EL (cell line): Measurements from ENCODE around the gene BAHCC1.
"Not testable (repeated sequence)": the region's sequence is repeated elsewhere in the genome, so short reads cannot be mapped to it uniquely, and the experiment has no call there.

Experiments
- DNase-seq: peaks from one replicate; pipeline ENCODE4 v3.0.0-alpha.2; 2016

BAHCC1 gene

GRCh38 chr17:81414756-81415516 lies 19.7 kb downstream of the BAHCC1 start:
- DNase-seq: no peak

GRCh38 chr17:81415681-81416080 lies 20.4 kb downstream of the BAHCC1 start:
- DNase-seq: no peak

GRCh38 chr17:81416612-81417011 lies 21.4 kb downstream of the BAHCC1 start:
- DNase-seq: no peak

GRCh38 chr17:81417049-81417878 lies 22.0 kb downstream of the BAHCC1 start:
- peak; percentile 67 for DNase-seq

- no peak for DNase-seq
These were observed 22.8 kb downstream of the BAHCC1 start for GRCh38 chr17:81417879-81418709.

GRCh38 chr17:81418710-81419318 lies 23.6 kb downstream of the BAHCC1 start:
- DNase-seq: peak; percentile 14

- DNase-seq: peak; percentile 96
These were observed 24.1 kb downstream of the BAHCC1 start for GRCh38 chr17:81419319-81419885.

- DNase-seq: peak; percentile 15
These were observed 24.9 kb downstream of the BAHCC1 start for GRCh38 chr17:81419886-81420768.

GRCh38 chr17:81420769-81421462 lies 25.7 kb downstream of the BAHCC1 start:
- DNase-seq: no peak

- DNase-seq: peak; percentile 97
These were observed 27.8 kb downstream of the BAHCC1 start for GRCh38 chr17:81422776-81423697.

- DNase-seq: no peak
These were observed 28.4 kb downstream of the BAHCC1 start for GRCh38 chr17:81423698-81424071.

- no peak for DNase-seq
These were observed 29.1 kb downstream of the BAHCC1 start for GRCh38 chr17:81424151-81425017.

- not testable (repeated sequence) for DNase-seq
These were observed 29.8 kb downstream of the BAHCC1 start for GRCh38 chr17:81425041-81425440.

GRCh38 chr17:81425716-81426392 lies 30.6 kb downstream of the BAHCC1 start:
- DNase-seq: not testable (repeated sequence)

- DNase-seq: no peak
These were observed 31.3 kb downstream of the BAHCC1 start for GRCh38 chr17:81426393-81427172.

GRCh38 chr17:81427173-81428120 lies 32.2 kb downstream of the BAHCC1 start:
- DNase-seq: no peak
